ENCODE data around the gene TCF25. TPM values are rescaled to one million over a fixed set of nuclear protein-coding genes. Genes with fewer than 3 reads are reported as not detected.

Gene TCF25
- total RNA-seq, 1 experiment from 2014 or later, result 196 TPM

GRCh38 chr16:89924297-89924924 lies 51.0 kb downstream of the TCF25 start:
- DNase-seq, result peak in 1 of 2 experiments; percentile 62
- 0 out of 2 replicates have a peak, but pooled peaks cover 2% of the 10 kb centered on the region for H3K27me3 ChIP-seq (replicated peaks; ENCODE audit: control insufficient read depth, insufficient read depth, low read length)
- no peak overlapping the region for H3K27ac Mint-ChIP-seq (ENCODE audit: unreplicated experiment)
- H3K4me3 Mint-ChIP-seq (ENCODE audit: unreplicated experiment), result peak overlapping the region; percentile 85
- intact Hi-C loops (cut with micrococcal nuclease; ENCODE audit: unreplicated experiment), result loop anchor here (10.0 kb wide), 1 partner anchor 100 kb away; the partner anchor contains the start of gene SPIRE2
- peaks cover 31% of the 10 kb centered on the region for H3K4me1 ChIP-seq
- no peaks in the 10 kb centered on the region for H3K27me3 Mint-ChIP-seq (ENCODE audit: insufficient read depth, unreplicated experiment)
- H3K4me1 Mint-ChIP-seq (ENCODE audit: low read depth, unreplicated experiment), result peaks cover 6% of the 10 kb centered on the region
- CTCF ChIA-PET, result interaction anchor here (0.7 kb wide), 1 partner anchor 770 kb away, joined by 5 read pairs; no protein-coding TSS in a partner anchor
- POLR2A ChIA-PET, result interaction anchor here (0.7 to 1.5 kb wide), 4 partner anchors 16 to 1806 kb away, joined by 3 to 4 read pairs (median 4); no protein-coding TSS in a partner anchor
- H3K9me3 Mint-ChIP-seq (ENCODE audit: unreplicated experiment), result no peaks in the 10 kb centered on the region
- H3K36me3 Mint-ChIP-seq (ENCODE audit: insufficient read depth, unreplicated experiment), result peaks cover 27% of the 10 kb centered on the region
- BruUV-seq (replicated peaks), result no TSS peak
- no peaks in the 10 kb centered on the region for H3K36me3 ChIP-seq (ENCODE audit: control insufficient read depth, insufficient read depth, low read length)
- no peak for TF ChIP-seq CTCF (IDR thresholded peaks at IDR 0.05; ENCODE audit: insufficient read depth in 1 of 2, low read depth in 1 of 2, low read length in 1 of 2, severe bottlenecking in 1 of 2, unreplicated experiment in 1 of 2)
- H3K4me3 ChIP-seq (ENCODE audit: low read depth, low read length), result peak overlapping the region; percentile 72
- H3K9me3 ChIP-seq, result no peaks in the 10 kb centered on the region

GRCh38 chr16:89924925-89925307 lies 51.5 kb downstream of the TCF25 start:
- TF ChIP-seq CTCF (IDR thresholded peaks at IDR 0.05; ENCODE audit: insufficient read depth in 1 of 2, low read depth in 1 of 2, low read length in 1 of 2, severe bottlenecking in 1 of 2, unreplicated experiment in 1 of 2), result no peak
- BruUV-seq (replicated peaks), result no TSS peak
- ChIA-PET CTCF (interaction anchor here (0.7 kb wide), 1 partner anchor 186 kb away, joined by 3 read pairs; no protein-coding TSS in a partner anchor), POLR2A (interaction anchor here (0.7 to 1.5 kb wide), 3 partner anchors 46 to 1806 kb away, joined by 3 to 4 read pairs (median 4); no protein-coding TSS in a partner anchor)
- H3K27me3 ChIP-seq (replicated peaks; ENCODE audit: control insufficient read depth, insufficient read depth, low read length), result 0 out of 2 replicates have a peak, but pooled peaks cover 2% of the 10 kb centered on the region
- no peaks in the 10 kb centered on the region for H3K9me3 ChIP-seq
- intact Hi-C loops (cut with micrococcal nuclease; ENCODE audit: unreplicated experiment), result loop anchor here (10.0 kb wide), 1 partner anchor 100 kb away; the partner anchor contains the start of gene SPIRE2
- peaks cover 22% of the 10 kb centered on the region for H3K36me3 Mint-ChIP-seq (ENCODE audit: insufficient read depth, unreplicated experiment)
- H3K4me3 Mint-ChIP-seq (ENCODE audit: unreplicated experiment), result peak overlapping the region; percentile 70
- peaks cover 31% of the 10 kb centered on the region for H3K4me1 ChIP-seq
- DNase-seq, result no peak
- H3K36me3 ChIP-seq (ENCODE audit: control insufficient read depth, insufficient read depth, low read length), result no peaks in the 10 kb centered on the region
- no peaks in the 10 kb centered on the region for H3K27me3 Mint-ChIP-seq (ENCODE audit: insufficient read depth, unreplicated experiment)
- no peak overlapping the region for H3K27ac Mint-ChIP-seq (ENCODE audit: unreplicated experiment)
- peaks cover 3% of the 10 kb centered on the region for H3K4me1 Mint-ChIP-seq (ENCODE audit: low read depth, unreplicated experiment)
- H3K9me3 Mint-ChIP-seq (ENCODE audit: unreplicated experiment), result no peaks in the 10 kb centered on the region
- no peak overlapping the region for H3K4me3 ChIP-seq (ENCODE audit: low read depth, low read length)

GRCh38 chr16:89925596-89926079 lies 52.2 kb downstream of the TCF25 start:
- BruUV-seq (replicated peaks), result no TSS peak
- H3K4me3 ChIP-seq (ENCODE audit: low read depth, low read length), result peak overlapping the region; percentile 52

More at GRCh38 chr16:89925596-89926079, 52.2 kb downstream of the TCF25 start:
- H3K27me3 ChIP-seq (replicated peaks; ENCODE audit: control insufficient read depth, insufficient read depth, low read length), result 0 out of 2 replicates have a peak, but pooled peaks cover 2% of the 10 kb centered on the region
- intact Hi-C loops (cut with micrococcal nuclease; ENCODE audit: unreplicated experiment), result loop anchor here (10.0 kb wide), 1 partner anchor 101 kb away; the partner anchor contains the start of gene SPIRE2
- H3K9me3 ChIP-seq, result no peaks in the 10 kb centered on the region
- ChIA-PET CTCF (interaction anchor here (0.7 kb wide), 1 partner anchor 187 kb away, joined by 3 read pairs; no protein-coding TSS in a partner anchor), POLR2A (no interaction called here)
- H3K36me3 Mint-ChIP-seq (ENCODE audit: insufficient read depth, unreplicated experiment), result peaks cover 19% of the 10 kb centered on the region
- no peaks in the 10 kb centered on the region for H3K4me1 Mint-ChIP-seq (ENCODE audit: low read depth, unreplicated experiment)
- H3K9me3 Mint-ChIP-seq (ENCODE audit: unreplicated experiment), result no peaks in the 10 kb centered on the region
- peak overlapping the region; percentile 70 for H3K4me3 Mint-ChIP-seq (ENCODE audit: unreplicated experiment)
- no peak for TF ChIP-seq CTCF (IDR thresholded peaks at IDR 0.05; ENCODE audit: insufficient read depth in 1 of 2, low read depth in 1 of 2, low read length in 1 of 2, severe bottlenecking in 1 of 2, unreplicated experiment in 1 of 2)
- no peak overlapping the region for H3K27ac Mint-ChIP-seq (ENCODE audit: unreplicated experiment)
- no peaks in the 10 kb centered on the region for H3K27me3 Mint-ChIP-seq (ENCODE audit: insufficient read depth, unreplicated experiment)
- DNase-seq, result no peak
- no peaks in the 10 kb centered on the region for H3K36me3 ChIP-seq (ENCODE audit: control insufficient read depth, insufficient read depth, low read length)
- peaks cover 31% of the 10 kb centered on the region for H3K4me1 ChIP-seq

Data from Caco-2 (cell line).